Erythroblast (primary cell): ENCODE measurements around the gene DNAJC2.

Source experiments
- GATA1 ChIP-seq: IDR thresholded peaks from 2 replicates; pipeline ENCODE4 v1.6.1; 2011; ENCODE audit warnings: low read depth, mild to moderate bottlenecking, control low read depth, low read length, moderate library complexity
- POLR2A ChIP-seq: IDR thresholded peaks from 2 replicates; pipeline ENCODE4 v1.6.1; 2011; ENCODE audit warnings: mild to moderate bottlenecking, low read length

DNA sequence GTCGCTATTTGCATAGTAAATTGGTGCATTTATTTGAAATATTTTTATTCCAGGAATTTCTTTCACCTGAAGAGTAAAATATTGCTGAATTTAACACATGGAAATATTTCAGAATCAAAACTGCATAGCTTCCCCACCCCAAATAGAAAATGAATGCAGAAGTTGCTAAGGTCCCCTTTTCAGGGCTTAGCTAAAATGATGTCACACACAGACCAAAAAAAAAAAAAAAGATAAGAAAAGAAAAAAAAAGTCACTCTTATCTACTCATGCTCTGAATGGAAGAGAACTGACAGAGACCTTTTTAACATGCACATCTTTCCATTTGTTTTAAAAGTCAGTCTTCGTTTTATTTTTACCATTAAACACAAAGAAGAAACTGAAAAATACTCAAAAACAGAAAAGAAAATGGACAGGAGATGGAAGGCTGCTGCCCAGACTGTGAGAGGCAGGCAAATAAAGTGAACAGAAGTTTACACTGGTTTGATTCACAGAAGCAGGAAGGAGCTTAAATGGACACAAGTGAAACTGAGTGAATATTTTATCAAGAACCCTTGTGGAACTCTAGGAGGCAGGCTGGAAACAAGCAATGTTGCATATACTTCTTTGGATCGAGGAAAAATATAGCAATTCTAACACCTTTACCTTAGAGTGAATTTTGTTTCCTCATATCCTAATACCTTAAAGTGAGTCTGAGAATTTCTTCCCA, 34.9 kb upstream of the DNAJC2 start:
- TF ChIP-seq POLR2A (no peak), GATA1 (no peak)
